Small intestine (tissue), 7 donors: ENCODE results near the gene CTSH. TPM values are rescaled to one million over a fixed set of nuclear protein-coding genes. Genes with fewer than 3 reads are reported as not detected.
"Not testable (repeated sequence)": the region's sequence is repeated elsewhere in the genome, so short reads cannot be mapped to it uniquely, and the experiment has no call there.

Experiments used
- DNase-seq, 2 donors: peaks; one replicate each; pipeline versions ENCODE4 v3.0.0 to v3.0.0-alpha.2; 2013
- FAIRE-seq: peaks from 2 replicates; lab custom pipeline; 2012; peaks lifted over from hg19 to GRCh38; lab: Jason Lieb, UNC
- H3K27ac ChIP-seq, 3 donors: one replicate each; pipeline ENCODE4 v1.5.1; 2013; ENCODE audit warnings: low read length in 2 of 3, mild to moderate bottlenecking in 2 of 3, control low read depth in 1 of 3, inconsistent platforms in 1 of 3, low read depth in 1 of 3, moderate library complexity in 1 of 3
- H3K27me3 ChIP-seq, 3 donors: one replicate each; pipeline ENCODE4 v1.6.1; 2013; ENCODE audit warnings: low read length in 3 of 3, inconsistent platforms in 1 of 3; ENCODE audit not compliant: control insufficient read depth in 3 of 3, insufficient read depth in 3 of 3
- H3K36me3 ChIP-seq, 3 donors: one replicate each; pipeline ENCODE4 v1.6.1; 2013; ENCODE audit warnings: low read length in 3 of 3, inconsistent platforms in 1 of 3, low read depth in 1 of 3, mild to moderate bottlenecking in 1 of 3, moderate library complexity in 1 of 3; ENCODE audit not compliant: control insufficient read depth in 3 of 3, insufficient read depth in 2 of 3
- H3K4me1 ChIP-seq, 3 donors: one replicate each; pipeline ENCODE4 v1.6.1; 2013; ENCODE audit warnings: low read length in 2 of 3, inconsistent platforms in 1 of 3, low read depth in 1 of 3, mild to moderate bottlenecking in 1 of 3, moderate library complexity in 1 of 3; ENCODE audit not compliant: control insufficient read depth in 3 of 3, insufficient read depth in 2 of 3
- H3K4me3 ChIP-seq, 3 donors: one replicate each; pipeline ENCODE4 v1.5.1; 2013; ENCODE audit warnings: low read length in 3 of 3, control low read depth in 1 of 3, inconsistent platforms in 1 of 3, low read depth in 1 of 3, mild to moderate bottlenecking in 1 of 3, moderate library complexity in 1 of 3
- H3K9me3 ChIP-seq, 2 donors: one replicate each; pipeline ENCODE4 v1.6.1; 2013; ENCODE audit warnings: low read depth in 1 of 2, low read length in 1 of 2; ENCODE audit not compliant: control insufficient read depth in 2 of 2, insufficient read depth in 1 of 2
- WGBS, 3 donors: extraction: QIAGEN DNeasy Blood & Tissue Kit; methylation state at CpG; one replicate each; pipeline ENCODE4 v1.1.7; 2013; 5-methylcytosine and 5-hydroxymethylcytosine counted together
- polyA plus RNA-seq, 4 donors: library from polyadenylated mRNA; stranded (reverse) in 3 of 4; unstranded in 1 of 4; fragments of 200-250 nt in 3 of 4; fragments of 120-200 nt in 1 of 4; gene quantifications; one replicate each; pipeline versions ENCODE4 v1.2.1 to v1.2.3, GENCODE V29; 2013
- donor health status: healthy with polysubstance abuse.
- donor health status: control.
- donor health status: control.
- donor health status: Bipolar disorder and iron deficiency.
- donor health status: healthy.

The CTSH gene
- polyA plus RNA-seq, 4 donors, result 116 to 434 (median 167) TPM

DNA sequence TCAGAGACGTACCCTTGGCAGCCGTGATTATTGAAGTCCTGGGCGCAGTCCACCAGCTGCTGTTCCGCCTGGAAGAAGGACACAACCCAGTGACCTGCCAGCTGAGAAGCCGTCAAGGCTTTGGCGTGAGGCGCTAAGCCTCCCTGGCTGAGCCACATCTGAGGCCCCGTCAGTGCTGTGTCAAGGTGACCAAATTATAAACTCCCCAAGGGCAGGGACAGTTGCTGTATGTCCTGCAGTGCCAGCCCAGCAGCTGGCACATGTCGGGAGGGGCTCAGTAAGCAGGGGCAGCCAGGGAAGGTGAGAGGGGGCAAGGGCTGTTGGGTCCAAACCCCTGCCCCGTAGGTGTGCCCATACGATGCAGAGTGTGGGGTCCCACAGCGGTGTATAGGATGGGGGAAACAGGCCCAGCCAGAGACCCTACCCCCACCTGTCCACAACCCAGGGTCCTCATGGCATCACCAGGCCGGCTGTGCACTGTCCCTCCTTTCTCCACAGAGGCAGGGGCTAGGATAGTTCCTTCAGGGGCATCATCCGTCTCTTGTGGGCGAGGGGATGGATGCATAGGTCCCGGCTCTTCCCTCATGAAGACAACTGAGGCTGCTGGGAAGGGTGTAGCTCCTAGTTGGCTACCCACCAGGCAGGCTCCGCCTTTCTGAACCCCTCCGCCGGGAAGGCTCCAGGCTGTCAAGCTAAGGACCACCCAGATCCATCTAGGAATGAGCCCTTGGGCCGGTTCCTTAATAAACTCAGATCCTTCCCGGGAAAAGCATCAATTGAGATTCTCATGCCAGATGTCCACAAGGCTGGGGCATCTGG is 13.2 kb downstream of the CTSH start:
- DNase-seq (no peak), FAIRE-seq (no peak)
- no peak overlapping the region for H3K4me3 ChIP-seq
- no peak overlapping the region for H3K27ac ChIP-seq
- peaks cover 7 to 86% (median 13%) of the 10 kb centered on the region in 3 donors for H3K36me3 ChIP-seq
- H3K9me3 ChIP-seq, result no peaks in the 10 kb centered on the region
- H3K4me1 ChIP-seq, result peaks cover 0 to 7% (median 0%) of the 10 kb centered on the region in 3 donors
- H3K27me3 ChIP-seq, result no peaks in the 10 kb centered on the region
- 87 to 90% (median 89%) methylated on average over 21 of the region's 21 CpGs for WGBS, 3 donors

- Histone ChIP-seq H3K4me1 (peaks cover 0 to 7% (median 0%) of the 10 kb centered on the region in 3 donors), H3K27ac (no peak overlapping the region), H3K36me3 (peaks cover 7 to 87% (median 13%) of the 10 kb centered on the region in 3 donors), H3K27me3 (no peaks in the 10 kb centered on the region), H3K4me3 (no peak overlapping the region), H3K9me3 (no peaks in the 10 kb centered on the region)
- DNase-seq, result no peak
- no peak for FAIRE-seq
- WGBS, 3 donors, result 78 to 79% (median 79%) methylated on average over 11 of the region's 11 CpGs
These were observed 14.1 kb downstream of the CTSH start for GRCh38 chr15:78930577-78931388.

DNA sequence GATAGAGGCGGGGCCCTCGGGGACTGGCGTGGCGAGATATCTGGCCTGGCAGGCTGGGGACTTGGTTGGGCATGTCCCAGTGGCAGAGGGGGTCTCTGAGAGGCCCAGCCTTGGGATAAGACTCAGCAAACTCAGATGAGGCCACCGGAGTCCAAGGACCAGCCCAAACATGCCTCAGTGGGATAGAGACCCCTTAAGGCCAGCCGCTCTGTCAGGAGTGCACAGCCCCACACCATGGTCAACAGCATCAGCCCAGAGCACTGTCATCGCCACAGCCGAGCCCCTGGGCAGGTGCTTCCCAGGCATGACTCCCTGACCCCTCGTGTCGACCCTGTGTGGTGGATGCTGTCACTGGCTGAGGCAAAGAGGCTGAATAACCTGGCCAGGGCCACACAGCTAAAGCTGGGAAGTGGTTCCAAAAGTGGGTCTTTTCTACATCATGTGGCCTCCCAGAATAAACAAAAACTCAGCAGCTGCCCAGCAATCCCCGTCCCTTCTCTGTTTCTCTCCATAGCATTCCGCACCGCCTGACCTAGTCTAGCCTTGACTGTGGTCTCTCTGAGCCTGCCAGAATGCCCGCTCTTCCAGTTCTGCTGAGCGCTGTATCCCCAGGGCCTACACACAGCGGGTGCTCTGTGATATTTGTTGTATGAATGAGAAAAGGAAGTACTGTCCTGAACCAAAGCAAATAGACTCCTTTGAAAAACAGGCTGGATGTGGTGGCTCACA is 15.1 kb downstream of the CTSH start:
- Histone ChIP-seq H3K4me1 (peaks cover 0 to 7% (median 0%) of the 10 kb centered on the region in 3 donors), H3K9me3 (no peaks in the 10 kb centered on the region), H3K36me3 (peaks cover 6 to 92% (median 15%) of the 10 kb centered on the region in 3 donors), H3K27ac (no peak overlapping the region), H3K4me3 (no peak overlapping the region), H3K27me3 (no peaks in the 10 kb centered on the region)
- DNase-seq (no peak), FAIRE-seq (no peak)
- WGBS, 3 donors, result 90 to 93% (median 91%) methylated on average over 16 of the region's 16 CpGs

- DNase-seq (no peak), FAIRE-seq (no peak)
- Histone ChIP-seq H3K27me3 (no peaks in the 10 kb centered on the region), H3K4me1 (no peaks in the 10 kb centered on the region), H3K27ac (no peak overlapping the region), H3K4me3 (no peak overlapping the region), H3K36me3 (peaks cover 2 to 90% (median 16%) of the 10 kb centered on the region in 3 donors), H3K9me3 (no peaks in the 10 kb centered on the region)
- 93 to 95% (median 95%) methylated on average over 14 of the region's 14 CpGs for WGBS, 3 donors
These were observed 16.2 kb downstream of the CTSH start for GRCh38 chr15:78928616-78929093.

GRCh38 chr15:78928176-78928575 is 16.7 kb downstream of the CTSH start:
- not testable (repeated sequence) for H3K4me1 ChIP-seq, H3K9me3 ChIP-seq, H3K27me3 ChIP-seq, DNase-seq, H3K4me3 ChIP-seq, H3K27ac ChIP-seq, FAIRE-seq
- H3K36me3 ChIP-seq, result peaks cover 2 to 90% (median 14%) of the 10 kb centered on the region in 3 donors
- 93 to 96% (median 93%) methylated on average over 13 to 14 of the region's 14 CpGs for WGBS, 3 donors

- H3K27ac ChIP-seq, result no peak overlapping the region
- DNase-seq (no peak), FAIRE-seq (no peak)
- H3K9me3 ChIP-seq, result no peaks in the 10 kb centered on the region
- H3K4me1 ChIP-seq, result no peaks in the 10 kb centered on the region
- H3K27me3 ChIP-seq, result no peaks in the 10 kb centered on the region
- H3K36me3 ChIP-seq, result peaks cover 7 to 89% (median 22%) of the 10 kb centered on the region in 3 donors
- no peak overlapping the region for H3K4me3 ChIP-seq
- WGBS, 3 donors, result 88 to 93% (median 91%) methylated on average over 17 of the region's 17 CpGs
These were observed 17.6 kb downstream of the CTSH start for GRCh38 chr15:78927077-78927790.

- FAIRE-seq, result no peak
- Histone ChIP-seq H3K27ac (no peak overlapping the region), H3K9me3 (no peaks in the 10 kb centered on the region), H3K36me3 (peaks cover 13 to 89% (median 29%) of the 10 kb centered on the region in 3 donors), H3K27me3 (no peaks in the 10 kb centered on the region), H3K4me1 (no peaks in the 10 kb centered on the region), H3K4me3 (no peak overlapping the region)
- 89 to 92% (median 91%) methylated on average over 5 of the region's 5 CpGs for WGBS, 3 donors
- no peak for DNase-seq
These were observed 18.7 kb downstream of the CTSH start for GRCh38 chr15:78925956-78926743.
